Measurements from ENCODE around the gene PODXL.

PODXL gene

GRCh38 chr7:131524703-131525102, 31.7 kb downstream of the PODXL start:
- no peaks in the 10 kb centered on the region for H3K9me3 ChIP-seq (ENCODE audit: control extremely low read depth in 1 of 5, control insufficient read depth in 4 of 5, insufficient read depth in 2 of 5, low read depth in 1 of 5, low read length in 4 of 5)
- no peak for DNase-seq
- no peak overlapping the region for H3K27ac ChIP-seq (ENCODE audit: insufficient read depth in 1 of 2, low read depth in 1 of 2, low read length in 2 of 2, poor library complexity in 1 of 2, severe bottlenecking in 2 of 2)
- CTCF ChIA-PET = interaction anchor here (0.7 to 1.0 kb wide), 2 partner anchors 9 to 11 kb away, joined by 3 to 4 read pairs; no protein-coding TSS in a partner anchor
- no peak overlapping the region for H3K4me3 ChIP-seq (ENCODE audit: control insufficient read depth in 1 of 7, extremely low read depth in 1 of 7, insufficient read depth in 4 of 7, low read depth in 2 of 7, low read length in 6 of 7)
- H3K27me3 ChIP-seq (replicated peaks in 2 of 5; ENCODE audit: control insufficient read depth in 4 of 5, insufficient read depth in 5 of 5, low read length in 4 of 5) = no peaks in the 10 kb centered on the region
- POLR2A ChIA-PET = no interaction called here
- H3K36me3 ChIP-seq (ENCODE audit: control insufficient read depth in 4 of 4, insufficient read depth in 4 of 4, low read length in 3 of 4) = no peaks in the 10 kb centered on the region
- peaks cover 0 to 5% (median 5%) of the 10 kb centered on the region in 4 experiments for H3K4me1 ChIP-seq (ENCODE audit: control extremely low read depth in 1 of 4, control insufficient read depth in 4 of 4, insufficient read depth in 4 of 4, low read length in 3 of 4)

- H3K36me3 ChIP-seq (ENCODE audit: control insufficient read depth in 4 of 4, insufficient read depth in 4 of 4, low read length in 3 of 4) = no peaks in the 10 kb centered on the region
- ChIA-PET POLR2A (no interaction called here), CTCF (interaction anchor here (0.7 to 1.0 kb wide), 3 partner anchors 9 to 24 kb away, joined by 3 to 4 read pairs (median 3); no protein-coding TSS in a partner anchor)
- peaks cover 0 to 5% (median 5%) of the 10 kb centered on the region in 4 experiments for H3K4me1 ChIP-seq (ENCODE audit: control extremely low read depth in 1 of 4, control insufficient read depth in 4 of 4, insufficient read depth in 4 of 4, low read length in 3 of 4)
- H3K4me3 ChIP-seq (ENCODE audit: control insufficient read depth in 1 of 7, extremely low read depth in 1 of 7, insufficient read depth in 4 of 7, low read depth in 2 of 7, low read length in 6 of 7) = no peak overlapping the region
- WGBS (ENCODE audit: insufficient coverage) = no CpG with 5 or more reads among the region's 2 CpGs
- H3K9me3 ChIP-seq (ENCODE audit: control extremely low read depth in 1 of 5, control insufficient read depth in 4 of 5, insufficient read depth in 2 of 5, low read depth in 1 of 5, low read length in 4 of 5) = no peaks in the 10 kb centered on the region
- no peak overlapping the region for H3K27ac ChIP-seq (ENCODE audit: insufficient read depth in 1 of 2, low read depth in 1 of 2, low read length in 2 of 2, poor library complexity in 1 of 2, severe bottlenecking in 2 of 2)
- H3K27me3 ChIP-seq (replicated peaks in 2 of 5; ENCODE audit: control insufficient read depth in 4 of 5, insufficient read depth in 5 of 5, low read length in 4 of 5) = no peaks in the 10 kb centered on the region
- no peak for DNase-seq
Measured at GRCh38 chr7:131524115-131524514, 32.3 kb downstream of the PODXL start.

- ChIA-PET POLR2A (interaction anchor here (0.6 kb wide), 1 partner anchor 21 kb away, joined by 4 read pairs; no protein-coding TSS in a partner anchor), CTCF (interaction anchor here (0.7 to 1.7 kb wide), 4 partner anchors 9 to 419 kb away, joined by 3 to 4 read pairs (median 3); no protein-coding TSS in a partner anchor)
- DNase-seq = peak in 2 of 3 donors; percentile 47 to 49
- Histone ChIP-seq H3K9me3 (ENCODE audit: control extremely low read depth in 1 of 5, control insufficient read depth in 4 of 5, insufficient read depth in 2 of 5, low read depth in 1 of 5, low read length in 4 of 5) (no peaks in the 10 kb centered on the region), H3K27me3 (replicated peaks in 2 of 5; ENCODE audit: control insufficient read depth in 4 of 5, insufficient read depth in 5 of 5, low read length in 4 of 5) (no peaks in the 10 kb centered on the region), H3K4me3 (ENCODE audit: control insufficient read depth in 1 of 7, extremely low read depth in 1 of 7, insufficient read depth in 4 of 7, low read depth in 2 of 7, low read length in 6 of 7) (peak overlapping the region in 4 of 7 experiments; percentile 26 to 69 (median 39)), H3K27ac (ENCODE audit: insufficient read depth in 1 of 2, low read depth in 1 of 2, low read length in 2 of 2, poor library complexity in 1 of 2, severe bottlenecking in 2 of 2) (no peak overlapping the region), H3K4me1 (ENCODE audit: control extremely low read depth in 1 of 4, control insufficient read depth in 4 of 4, insufficient read depth in 4 of 4, low read length in 3 of 4) (peaks cover 0 to 3% (median 2%) of the 10 kb centered on the region in 4 experiments), H3K36me3 (ENCODE audit: control insufficient read depth in 4 of 4, insufficient read depth in 4 of 4, low read length in 3 of 4) (no peaks in the 10 kb centered on the region)
- WGBS (ENCODE audit: insufficient coverage) = 99% methylated on average over 8 of the region's 11 CpGs
Measured at GRCh38 chr7:131522325-131522930, 34.0 kb downstream of the PODXL start.

- DNase-seq = no peak
Measured at GRCh38 chr7:131521651-131522163, 34.7 kb downstream of the PODXL start.

GRCh38 chr7:131518626-131519025, 37.8 kb downstream of the PODXL start:
- H3K4me1 ChIP-seq (ENCODE audit: control extremely low read depth in 1 of 4, control insufficient read depth in 4 of 4, insufficient read depth in 4 of 4, low read length in 3 of 4) = no peaks in the 10 kb centered on the region
- DNase-seq = no peak
- H3K4me3 ChIP-seq (ENCODE audit: control insufficient read depth in 1 of 7, extremely low read depth in 1 of 7, insufficient read depth in 4 of 7, low read depth in 2 of 7, low read length in 6 of 7) = no peak overlapping the region
- ChIA-PET POLR2A (interaction anchor here (0.7 kb wide), 1 partner anchor 477 kb away, joined by 4 read pairs; no protein-coding TSS in a partner anchor), CTCF (interaction anchor here (0.6 to 1.9 kb wide), 3 partner anchors 9 to 29 kb away, joined by 3 to 6 read pairs (median 3); no protein-coding TSS in a partner anchor)
- H3K27ac ChIP-seq (ENCODE audit: insufficient read depth in 1 of 2, low read depth in 1 of 2, low read length in 2 of 2, poor library complexity in 1 of 2, severe bottlenecking in 2 of 2) = no peak overlapping the region
- H3K27me3 ChIP-seq (replicated peaks in 2 of 5; ENCODE audit: control insufficient read depth in 4 of 5, insufficient read depth in 5 of 5, low read length in 4 of 5) = peaks cover 0 to 2% (median 0%) of the 10 kb centered on the region in 5 experiments
- H3K9me3 ChIP-seq (ENCODE audit: control extremely low read depth in 1 of 5, control insufficient read depth in 4 of 5, insufficient read depth in 2 of 5, low read depth in 1 of 5, low read length in 4 of 5) = no peaks in the 10 kb centered on the region
- H3K36me3 ChIP-seq (ENCODE audit: control insufficient read depth in 4 of 4, insufficient read depth in 4 of 4, low read length in 3 of 4) = no peaks in the 10 kb centered on the region
- WGBS (ENCODE audit: insufficient coverage) = 91% methylated on average over 11 of the region's 11 CpGs

More at GRCh38 chr7:131521651-131522163, 34.7 kb downstream of the PODXL start:
- 97% methylated on average over 5 of the region's 7 CpGs for WGBS (ENCODE audit: insufficient coverage)
- POLR2A ChIA-PET = no interaction called here
- no peak overlapping the region for H3K27ac ChIP-seq (ENCODE audit: insufficient read depth in 1 of 2, low read depth in 1 of 2, low read length in 2 of 2, poor library complexity in 1 of 2, severe bottlenecking in 2 of 2)
- no peaks in the 10 kb centered on the region for H3K4me1 ChIP-seq (ENCODE audit: control extremely low read depth in 1 of 4, control insufficient read depth in 4 of 4, insufficient read depth in 4 of 4, low read length in 3 of 4)
- CTCF ChIA-PET = interaction anchor here (1.0 to 1.9 kb wide), 3 partner anchors 13 to 33 kb away, joined by 3 to 4 read pairs (median 4); no protein-coding TSS in a partner anchor
- H3K4me3 ChIP-seq (ENCODE audit: control insufficient read depth in 1 of 7, extremely low read depth in 1 of 7, insufficient read depth in 4 of 7, low read depth in 2 of 7, low read length in 6 of 7) = no peak overlapping the region
- no peaks in the 10 kb centered on the region for H3K9me3 ChIP-seq (ENCODE audit: control extremely low read depth in 1 of 5, control insufficient read depth in 4 of 5, insufficient read depth in 2 of 5, low read depth in 1 of 5, low read length in 4 of 5)
- no peaks in the 10 kb centered on the region for H3K27me3 ChIP-seq (replicated peaks in 2 of 5; ENCODE audit: control insufficient read depth in 4 of 5, insufficient read depth in 5 of 5, low read length in 4 of 5)
- no peaks in the 10 kb centered on the region for H3K36me3 ChIP-seq (ENCODE audit: control insufficient read depth in 4 of 4, insufficient read depth in 4 of 4, low read length in 3 of 4)

GRCh38 chr7:131517218-131517923, 39.1 kb downstream of the PODXL start:
- H3K36me3 ChIP-seq (ENCODE audit: control insufficient read depth in 4 of 4, insufficient read depth in 4 of 4, low read length in 3 of 4) = no peaks in the 10 kb centered on the region
- H3K9me3 ChIP-seq (ENCODE audit: control extremely low read depth in 1 of 5, control insufficient read depth in 4 of 5, insufficient read depth in 2 of 5, low read depth in 1 of 5, low read length in 4 of 5) = no peaks in the 10 kb centered on the region
- no peak overlapping the region for H3K27ac ChIP-seq (ENCODE audit: insufficient read depth in 1 of 2, low read depth in 1 of 2, low read length in 2 of 2, poor library complexity in 1 of 2, severe bottlenecking in 2 of 2)
- no peak overlapping the region for H3K4me3 ChIP-seq (ENCODE audit: control insufficient read depth in 1 of 7, extremely low read depth in 1 of 7, insufficient read depth in 4 of 7, low read depth in 2 of 7, low read length in 6 of 7)
- ChIA-PET POLR2A (no interaction called here), CTCF (no interaction called here)
- H3K4me1 ChIP-seq (ENCODE audit: control extremely low read depth in 1 of 4, control insufficient read depth in 4 of 4, insufficient read depth in 4 of 4, low read length in 3 of 4) = peaks cover 0 to 7% (median 2%) of the 10 kb centered on the region in 4 experiments
- H3K27me3 ChIP-seq (replicated peaks in 2 of 5; ENCODE audit: control insufficient read depth in 4 of 5, insufficient read depth in 5 of 5, low read length in 4 of 5) = peaks cover 0 to 2% (median 0%) of the 10 kb centered on the region in 5 experiments
- DNase-seq = no peak
- 97% methylated on average over 19 of the region's 19 CpGs for WGBS (ENCODE audit: insufficient coverage)

Data from common myeloid progenitor, CD34-positive (primary cell).